SK-N-SH treated with all-trans-retinoic acid at 6 μM for 48 hours (cell line): ENCODE measurements around the gene ATR.

Source experiments
- ATAC-seq: fragments of 200-7000 bp; cut with Tn5 transposase; 3 replicates; pipeline ENCODE4 v1.9.1; 2020; ENCODE audit warnings: mild to moderate bottlenecking, moderate library complexity
- BACH2 ChIP-seq: fragments of 250-450 bp; sonication (Bioruptor Pico); IDR thresholded peaks from 2 replicates; pipeline ENCODE4 v1.9.0; 2021; ENCODE audit warnings: mild to moderate bottlenecking, borderline replicate concordance
- CSDC2 ChIP-seq: fragments of 250-450 bp; sonication (Bioruptor Pico); IDR thresholded peaks from 2 replicates; pipeline ENCODE4 v1.5.0; 2020; ENCODE audit warnings: mild to moderate bottlenecking, moderate library complexity
- ESRRG ChIP-seq: fragments of 250-450 bp; sonication (Bioruptor Pico); IDR thresholded peaks from 2 replicates; pipeline ENCODE4 v1.6.1; 2021; ENCODE audit warnings: mild to moderate bottlenecking
- GLIS3 ChIP-seq: fragments of 250-450 bp; sonication (Bioruptor Pico); IDR thresholded peaks from 2 replicates; pipeline ENCODE4 v1.5.0; 2020; ENCODE audit warnings: mild to moderate bottlenecking, moderate library complexity
- OSR1 ChIP-seq: fragments of 250-450 bp; sonication (Bioruptor Pico); IDR thresholded peaks from 2 replicates; pipeline ENCODE4 v1.8.0; 2022; ENCODE audit warnings: moderate library complexity, mild to moderate bottlenecking, inconsistent platforms
- RARB ChIP-seq: fragments of 250-450 bp; sonication (Bioruptor Pico); IDR thresholded peaks from 2 replicates; pipeline ENCODE4 v1.8.0; 2021; ENCODE audit warnings: mild to moderate bottlenecking, moderate library complexity
- TCF4 ChIP-seq: fragments of 250-450 bp; sonication (Bioruptor Pico); IDR thresholded peaks from 2 replicates; pipeline ENCODE4 v1.8.0; 2021; ENCODE audit warnings: mild to moderate bottlenecking, moderate library complexity, borderline replicate concordance
- TOX ChIP-seq: fragments of 250-450 bp; sonication (Bioruptor Pico); IDR thresholded peaks from 2 replicates; pipeline ENCODE4 v1.8.0; 2021; ENCODE audit warnings: mild to moderate bottlenecking, moderate library complexity, borderline replicate concordance
- ZFP3 ChIP-seq: fragments of 250-450 bp; sonication (Bioruptor Pico); IDR thresholded peaks from 2 replicates; pipeline ENCODE4 v1.5.0; 2020; ENCODE audit warnings: mild to moderate bottlenecking, moderate library complexity
- ZFP30 ChIP-seq: fragments of 450-650 bp; formaldehyde crosslinking; IDR thresholded peaks from 2 replicates; pipeline ENCODE4 v1.5.0; 2022; ENCODE audit warnings: mild to moderate bottlenecking, moderate library complexity
- ZNF70 ChIP-seq: fragments of 450-650 bp; formaldehyde crosslinking; IDR thresholded peaks from 2 replicates; pipeline ENCODE4 v1.5.0; 2020; ENCODE audit warnings: mild to moderate bottlenecking, moderate library complexity
- ZNF8 ChIP-seq: fragments of 450-650 bp; formaldehyde crosslinking; IDR thresholded peaks from 2 replicates; pipeline ENCODE4 v1.5.0; 2020; ENCODE audit warnings: mild to moderate bottlenecking, moderate library complexity
- TF ChIP-seq, protein P1 (sequence below): fragments of 250-450 bp; sonication (Bioruptor Pico); IDR thresholded peaks from 2 replicates; pipeline ENCODE4 v1.5.0; 2020; ENCODE audit warnings: mild to moderate bottlenecking, moderate library complexity
- TF ChIP-seq, protein P2 (sequence below): fragments of 250-450 bp; sonication (Bioruptor Pico); IDR thresholded peaks from 2 replicates; pipeline ENCODE4 v1.8.0; 2021; ENCODE audit warnings: low read depth, mild to moderate bottlenecking, moderate library complexity, borderline replicate concordance
- TF ChIP-seq, protein P3 (sequence below): fragments of 250-450 bp; sonication (Bioruptor Pico); IDR thresholded peaks from 2 replicates; pipeline ENCODE4 v1.5.1; 2020; ENCODE audit warnings: low read depth, mild to moderate bottlenecking, moderate library complexity
- TF ChIP-seq, protein P4 (sequence below): fragments of 250-450 bp; sonication (Bioruptor Pico); IDR thresholded peaks from 2 replicates; pipeline ENCODE4 v1.5.1; 2021; ENCODE audit warnings: mild to moderate bottlenecking, moderate library complexity

Gene ATR

DNA sequence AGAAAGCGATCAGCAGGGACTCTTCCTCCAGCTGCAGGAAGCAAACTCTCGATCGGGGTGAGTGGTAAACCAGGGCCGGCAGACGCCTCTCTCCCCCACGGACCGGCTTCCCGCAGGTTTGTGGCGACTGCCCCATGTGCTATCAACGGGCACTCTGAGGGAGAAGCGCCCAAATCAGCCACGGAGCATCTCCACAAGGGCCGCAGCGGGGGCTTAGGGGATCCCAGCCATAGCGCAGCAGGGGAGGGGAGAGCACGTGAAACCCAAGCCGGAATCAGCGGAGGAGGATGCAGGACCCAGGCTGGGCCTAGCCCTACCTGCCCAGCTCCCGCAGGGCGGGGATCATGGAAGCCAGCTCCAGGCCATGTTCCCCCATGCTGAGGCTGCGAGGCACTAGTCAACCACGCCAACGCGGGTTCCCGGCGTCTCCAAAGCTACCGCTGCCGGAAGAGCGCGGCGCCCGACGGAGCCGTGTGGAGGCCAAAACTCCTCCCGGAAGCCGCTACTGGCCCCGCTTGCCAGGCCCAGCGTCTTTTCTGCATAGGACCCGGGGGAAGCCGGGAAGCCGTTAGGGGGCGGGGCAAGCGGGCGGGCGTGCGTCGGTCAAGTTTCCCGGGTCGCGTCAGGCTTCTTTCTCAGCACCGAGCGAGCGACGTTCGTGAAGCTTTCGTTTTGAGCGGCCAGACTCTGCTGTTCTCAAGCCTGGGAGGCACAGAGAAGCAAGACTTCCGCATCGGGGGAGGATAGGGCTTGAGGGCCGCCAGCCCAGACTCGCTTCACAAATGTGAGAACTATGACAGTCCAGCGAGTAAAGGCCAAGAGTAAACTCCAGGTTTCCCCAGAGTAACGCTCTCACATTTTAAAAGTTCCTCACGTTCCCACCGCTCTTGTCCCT, at the start of gene ATR:
TSS of gene ATR (minus strand) at position 405 of the 895 bp plus-strand sequence. CDS start at position 376, 29 bp downstream.
- TF ChIP-seq, protein P1, sequence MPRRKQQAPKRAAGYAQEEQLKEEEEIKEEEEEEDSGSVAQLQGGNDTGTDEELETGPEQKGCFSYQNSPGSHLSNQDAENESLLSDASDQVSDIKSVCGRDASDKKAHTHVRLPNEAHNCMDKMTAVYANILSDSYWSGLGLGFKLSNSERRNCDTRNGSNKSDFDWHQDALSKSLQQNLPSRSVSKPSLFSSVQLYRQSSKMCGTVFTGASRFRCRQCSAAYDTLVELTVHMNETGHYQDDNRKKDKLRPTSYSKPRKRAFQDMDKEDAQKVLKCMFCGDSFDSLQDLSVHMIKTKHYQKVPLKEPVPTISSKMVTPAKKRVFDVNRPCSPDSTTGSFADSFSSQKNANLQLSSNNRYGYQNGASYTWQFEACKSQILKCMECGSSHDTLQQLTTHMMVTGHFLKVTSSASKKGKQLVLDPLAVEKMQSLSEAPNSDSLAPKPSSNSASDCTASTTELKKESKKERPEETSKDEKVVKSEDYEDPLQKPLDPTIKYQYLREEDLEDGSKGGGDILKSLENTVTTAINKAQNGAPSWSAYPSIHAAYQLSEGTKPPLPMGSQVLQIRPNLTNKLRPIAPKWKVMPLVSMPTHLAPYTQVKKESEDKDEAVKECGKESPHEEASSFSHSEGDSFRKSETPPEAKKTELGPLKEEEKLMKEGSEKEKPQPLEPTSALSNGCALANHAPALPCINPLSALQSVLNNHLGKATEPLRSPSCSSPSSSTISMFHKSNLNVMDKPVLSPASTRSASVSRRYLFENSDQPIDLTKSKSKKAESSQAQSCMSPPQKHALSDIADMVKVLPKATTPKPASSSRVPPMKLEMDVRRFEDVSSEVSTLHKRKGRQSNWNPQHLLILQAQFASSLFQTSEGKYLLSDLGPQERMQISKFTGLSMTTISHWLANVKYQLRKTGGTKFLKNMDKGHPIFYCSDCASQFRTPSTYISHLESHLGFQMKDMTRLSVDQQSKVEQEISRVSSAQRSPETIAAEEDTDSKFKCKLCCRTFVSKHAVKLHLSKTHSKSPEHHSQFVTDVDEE (CRISPR knock-in tag) = peak; percentile 80; the same call in 1 of the 2 replicates
- no peak for TF ChIP-seq ZFP3 (CRISPR knock-in tag)
- TF ChIP-seq, protein P2, sequence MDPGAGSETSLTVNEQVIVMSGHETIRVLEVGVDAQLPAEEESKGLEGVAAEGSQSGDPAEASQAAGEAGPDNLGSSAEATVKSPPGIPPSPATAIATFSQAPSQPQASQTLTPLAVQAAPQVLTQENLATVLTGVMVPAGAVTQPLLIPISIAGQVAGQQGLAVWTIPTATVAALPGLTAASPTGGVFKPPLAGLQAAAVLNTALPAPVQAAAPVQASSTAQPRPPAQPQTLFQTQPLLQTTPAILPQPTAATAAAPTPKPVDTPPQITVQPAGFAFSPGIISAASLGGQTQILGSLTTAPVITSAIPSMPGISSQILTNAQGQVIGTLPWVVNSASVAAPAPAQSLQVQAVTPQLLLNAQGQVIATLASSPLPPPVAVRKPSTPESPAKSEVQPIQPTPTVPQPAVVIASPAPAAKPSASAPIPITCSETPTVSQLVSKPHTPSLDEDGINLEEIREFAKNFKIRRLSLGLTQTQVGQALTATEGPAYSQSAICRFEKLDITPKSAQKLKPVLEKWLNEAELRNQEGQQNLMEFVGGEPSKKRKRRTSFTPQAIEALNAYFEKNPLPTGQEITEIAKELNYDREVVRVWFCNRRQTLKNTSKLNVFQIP (CRISPR knock-in tag) = peak; percentile 65; the same call in 1 of the 2 replicates
- TF ChIP-seq TCF4 (CRISPR knock-in tag) = no peak
- peak; percentile 97 for ATAC-seq

DNA sequence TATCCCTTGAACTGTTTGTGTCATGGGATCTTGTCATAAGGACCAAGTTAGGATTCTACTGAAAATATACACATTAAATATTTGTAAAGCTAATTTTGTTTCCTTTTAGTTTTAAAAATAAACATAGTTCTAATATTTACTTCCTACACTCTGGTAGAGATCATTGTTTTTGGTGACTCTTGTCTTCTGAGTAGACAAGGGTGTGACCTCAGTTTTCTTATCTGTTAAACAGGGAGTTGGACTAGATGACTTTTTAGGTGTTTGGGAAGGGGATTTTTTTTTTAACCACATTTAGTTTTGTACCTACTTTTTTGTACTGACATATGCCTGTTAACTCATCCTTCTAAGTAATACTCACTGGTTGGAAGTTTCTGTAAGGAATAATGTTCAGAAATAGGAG, 48.4 kb upstream of the ATR start:
- no peak for TF ChIP-seq GLIS3 (CRISPR knock-in tag)
- no peak for TF ChIP-seq ZFP3 (CRISPR knock-in tag)
- no peak for TF ChIP-seq CSDC2 (CRISPR knock-in tag)
- no peak for TF ChIP-seq BACH2
- no peak for TF ChIP-seq TCF4 (CRISPR knock-in tag)
- TF ChIP-seq, protein P3, sequence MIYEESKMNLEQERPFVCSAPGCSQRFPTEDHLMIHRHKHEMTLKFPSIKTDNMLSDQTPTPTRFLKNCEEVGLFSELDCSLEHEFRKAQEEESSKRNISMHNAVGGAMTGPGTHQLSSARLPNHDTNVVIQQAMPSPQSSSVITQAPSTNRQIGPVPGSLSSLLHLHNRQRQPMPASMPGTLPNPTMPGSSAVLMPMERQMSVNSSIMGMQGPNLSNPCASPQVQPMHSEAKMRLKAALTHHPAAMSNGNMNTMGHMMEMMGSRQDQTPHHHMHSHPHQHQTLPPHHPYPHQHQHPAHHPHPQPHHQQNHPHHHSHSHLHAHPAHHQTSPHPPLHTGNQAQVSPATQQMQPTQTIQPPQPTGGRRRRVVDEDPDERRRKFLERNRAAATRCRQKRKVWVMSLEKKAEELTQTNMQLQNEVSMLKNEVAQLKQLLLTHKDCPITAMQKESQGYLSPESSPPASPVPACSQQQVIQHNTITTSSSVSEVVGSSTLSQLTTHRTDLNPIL (CRISPR knock-in tag) = no peak
- TF ChIP-seq, protein P1 (CRISPR knock-in tag) = no peak
- TF ChIP-seq OSR1 (CRISPR knock-in tag) = no peak
- no peak for ATAC-seq

DNA sequence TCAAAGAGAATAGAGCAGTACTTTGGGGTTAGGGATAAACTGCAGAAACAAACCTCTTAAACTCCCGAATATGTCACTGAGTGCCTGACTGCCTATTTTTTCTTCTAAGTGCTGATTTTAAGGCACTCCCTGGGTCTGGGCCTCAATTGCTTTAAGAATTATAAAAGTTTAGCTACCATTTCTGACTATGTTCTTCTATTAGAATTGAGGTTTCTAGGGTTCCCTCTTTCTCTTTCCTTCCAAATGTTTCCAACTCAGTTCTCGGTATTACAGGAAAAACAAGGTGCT, 46.6 kb upstream of the ATR start:
- no peak for ATAC-seq
- TF ChIP-seq ESRRG (CRISPR knock-in tag) (no peak), ZNF70 (CRISPR knock-in tag) (no peak), ZFP3 (CRISPR knock-in tag) (no peak), TOX (no peak), ZFP30 (CRISPR knock-in tag) (no peak), RARB (CRISPR knock-in tag) (no peak), TCF4 (CRISPR knock-in tag) (no peak), ZNF8 (CRISPR knock-in tag) (no peak)
- TF ChIP-seq, protein P1 (CRISPR knock-in tag) = no peak
- TF ChIP-seq, protein P3 (CRISPR knock-in tag) = no peak
- TF ChIP-seq, protein P4, sequence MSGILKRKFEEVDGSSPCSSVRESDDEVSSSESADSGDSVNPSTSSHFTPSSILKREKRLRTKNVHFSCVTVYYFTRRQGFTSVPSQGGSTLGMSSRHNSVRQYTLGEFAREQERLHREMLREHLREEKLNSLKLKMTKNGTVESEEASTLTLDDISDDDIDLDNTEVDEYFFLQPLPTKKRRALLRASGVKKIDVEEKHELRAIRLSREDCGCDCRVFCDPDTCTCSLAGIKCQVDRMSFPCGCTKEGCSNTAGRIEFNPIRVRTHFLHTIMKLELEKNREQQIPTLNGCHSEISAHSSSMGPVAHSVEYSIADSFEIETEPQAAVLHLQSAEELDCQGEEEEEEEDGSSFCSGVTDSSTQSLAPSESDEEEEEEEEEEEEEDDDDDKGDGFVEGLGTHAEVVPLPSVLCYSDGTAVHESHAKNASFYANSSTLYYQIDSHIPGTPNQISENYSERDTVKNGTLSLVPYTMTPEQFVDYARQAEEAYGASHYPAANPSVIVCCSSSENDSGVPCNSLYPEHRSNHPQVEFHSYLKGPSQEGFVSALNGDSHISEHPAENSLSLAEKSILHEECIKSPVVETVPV (CRISPR knock-in tag) = no peak
- TF ChIP-seq, protein P2 (CRISPR knock-in tag) = no peak
